ENCODE measurements around the gene SHFL. TPM values are rescaled to one million over a fixed set of nuclear protein-coding genes. Genes with fewer than 3 reads are reported as not detected.

Gene SHFL
- total RNA-seq, 1 donor from 2014 or later: 2.2 TPM

- Mint-ChIP-seq H3K27ac (peak overlapping the region; percentile 29), H3K4me1 (ENCODE audit: low read depth) (peaks cover 8% of the 10 kb centered on the region), H3K36me3 (ENCODE audit: insufficient read depth) (peaks cover 6% of the 10 kb centered on the region), H3K4me3 (ENCODE audit: low read depth) (peak overlapping the region; percentile 74), H3K27me3 (peaks cover under 1% of the 10 kb centered on the region), H3K9me3 (ENCODE audit: low read depth) (no peaks in the 10 kb centered on the region)
- DNase-seq (ENCODE audit: low spot score, unreplicated experiment): no peak
- no peak for TF ChIP-seq CTCF (IDR thresholded peaks at IDR 0.05; ENCODE audit: unreplicated experiment)
Measured at GRCh38 chr19:10105509-10106099, 19.5 kb downstream of the SHFL start.

DNA sequence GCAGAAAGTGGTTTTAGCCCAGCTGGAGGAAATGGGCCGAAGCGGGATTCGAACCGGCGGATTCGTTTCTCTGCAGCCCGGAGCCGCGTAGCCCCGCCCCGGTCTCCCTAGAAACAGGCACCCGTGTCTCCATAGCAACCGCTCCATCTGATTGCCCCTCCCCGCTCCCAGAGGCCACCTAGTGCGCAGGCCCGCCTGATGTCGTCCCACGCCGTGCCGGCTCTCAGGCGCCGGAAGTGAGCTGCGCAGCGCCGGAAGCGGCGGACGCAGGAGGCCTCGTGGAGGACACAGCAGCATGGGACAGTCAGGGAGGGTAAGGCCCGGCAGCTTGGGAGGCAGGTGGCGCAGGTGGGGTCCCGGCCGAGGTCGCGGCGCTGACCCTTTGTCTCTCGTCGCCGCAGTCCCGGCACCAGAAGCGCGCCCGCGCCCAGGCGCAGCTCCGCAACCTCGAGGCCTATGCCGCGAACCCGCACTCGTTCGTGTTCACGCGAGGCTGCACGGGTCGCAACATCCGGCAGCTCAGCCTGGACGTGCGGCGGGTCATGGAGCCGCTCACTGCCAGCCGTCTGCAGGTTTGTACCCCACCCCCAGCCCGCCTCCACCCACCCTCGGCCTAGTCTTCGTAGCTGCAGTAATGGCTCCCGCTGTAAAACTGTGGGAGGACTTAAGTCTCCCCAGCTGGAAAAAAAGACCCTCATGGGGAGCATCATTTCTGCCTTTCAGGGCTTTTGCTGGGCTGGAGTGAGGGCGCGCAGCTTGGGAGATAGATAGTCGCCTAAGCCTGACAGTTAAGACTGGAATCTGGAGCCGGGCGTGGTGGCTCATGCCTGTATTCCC is 20.2 kb downstream of the SHFL start, which contains the start of gene PPAN:
PPAN (plus strand) TSS at position 263 of the 837 bp plus-strand sequence; CDS start at position 296, 33 bp downstream.
- Mint-ChIP-seq H3K27me3 (no peaks in the 10 kb centered on the region), H3K27ac (peak within 1 kb of the TSS; percentile 65), H3K36me3 (ENCODE audit: insufficient read depth) (peaks cover 8% of the 10 kb centered on the region), H3K9me3 (ENCODE audit: low read depth) (no peaks in the 10 kb centered on the region), H3K4me3 (ENCODE audit: low read depth) (peak within 1 kb of the TSS; percentile 74), H3K4me1 (ENCODE audit: low read depth) (peaks cover 8% of the 10 kb centered on the region)
- peak; percentile 91 for DNase-seq (ENCODE audit: low spot score, unreplicated experiment)
- no peak for TF ChIP-seq CTCF (IDR thresholded peaks at IDR 0.05; ENCODE audit: unreplicated experiment)

DNA sequence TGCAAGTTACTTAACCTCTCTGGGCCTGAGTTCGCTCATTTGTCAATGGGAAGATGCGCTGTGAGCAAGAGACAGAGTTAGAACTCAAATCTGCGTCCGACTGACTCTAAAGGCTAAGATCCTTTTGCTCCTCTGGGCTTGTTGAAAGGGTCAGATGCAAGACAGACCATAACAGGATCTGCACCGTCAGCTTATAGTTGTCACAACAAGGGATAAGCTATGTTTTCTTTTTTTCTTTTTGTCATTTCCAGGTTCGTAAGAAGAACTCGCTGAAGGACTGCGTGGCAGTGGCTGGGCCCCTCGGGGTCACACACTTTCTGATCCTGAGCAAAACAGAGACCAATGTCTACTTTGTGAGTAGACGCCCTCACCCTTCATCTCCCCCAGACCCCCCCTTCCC is 21.1 kb downstream of the SHFL start:
- H3K9me3 Mint-ChIP-seq (ENCODE audit: low read depth): no peaks in the 10 kb centered on the region
- no peaks in the 10 kb centered on the region for H3K27me3 Mint-ChIP-seq
- no peak for TF ChIP-seq CTCF (IDR thresholded peaks at IDR 0.05; ENCODE audit: unreplicated experiment)
- DNase-seq (ENCODE audit: low spot score, unreplicated experiment): no peak
- H3K4me3 Mint-ChIP-seq (ENCODE audit: low read depth): peak overlapping the region; percentile 74
- peak overlapping the region; percentile 65 for H3K27ac Mint-ChIP-seq
- H3K4me1 Mint-ChIP-seq (ENCODE audit: low read depth): peaks cover 8% of the 10 kb centered on the region
- peaks cover 8% of the 10 kb centered on the region for H3K36me3 Mint-ChIP-seq (ENCODE audit: insufficient read depth)

DNA sequence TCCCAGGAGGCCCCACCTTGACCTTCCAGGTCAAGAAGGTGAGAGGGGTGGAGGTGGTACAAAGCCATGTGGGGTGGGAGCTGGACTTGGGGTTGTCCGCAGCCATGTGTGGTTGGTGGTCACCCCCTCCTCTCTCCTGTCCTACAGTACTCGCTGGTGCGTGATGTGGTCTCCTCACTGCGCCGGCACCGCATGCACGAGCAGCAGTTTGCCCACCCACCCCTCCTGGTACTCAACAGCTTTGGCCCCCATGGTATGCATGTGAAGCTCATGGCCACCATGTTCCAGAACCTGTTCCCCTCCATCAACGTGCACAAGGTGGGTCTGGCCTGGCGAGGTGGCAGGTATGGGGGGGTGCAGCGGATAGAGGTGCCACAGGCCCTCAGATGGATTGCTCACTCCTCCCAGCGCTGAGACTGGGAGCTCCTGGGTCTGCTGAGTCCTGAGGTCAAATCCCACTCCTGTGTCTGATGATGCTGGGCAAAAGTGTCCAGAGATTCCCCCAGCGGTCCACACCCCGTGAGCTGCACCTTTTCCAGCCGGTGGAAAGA is 21.8 kb downstream of the SHFL start:
- no peaks in the 10 kb centered on the region for H3K9me3 Mint-ChIP-seq (ENCODE audit: low read depth)
- peaks cover 8% of the 10 kb centered on the region for H3K36me3 Mint-ChIP-seq (ENCODE audit: insufficient read depth)
- no peaks in the 10 kb centered on the region for H3K27me3 Mint-ChIP-seq
- peak overlapping the region; percentile 74 for H3K4me3 Mint-ChIP-seq (ENCODE audit: low read depth)
- H3K4me1 Mint-ChIP-seq (ENCODE audit: low read depth): peaks cover 8% of the 10 kb centered on the region
- H3K27ac Mint-ChIP-seq: no peak overlapping the region
- no peak for TF ChIP-seq CTCF (IDR thresholded peaks at IDR 0.05; ENCODE audit: unreplicated experiment)
- no peak for DNase-seq (ENCODE audit: low spot score, unreplicated experiment)

- DNase-seq (ENCODE audit: low spot score, unreplicated experiment): no peak
- Mint-ChIP-seq H3K36me3 (ENCODE audit: insufficient read depth) (peaks cover 8% of the 10 kb centered on the region), H3K27me3 (no peaks in the 10 kb centered on the region), H3K27ac (no peak overlapping the region), H3K9me3 (ENCODE audit: low read depth) (no peaks in the 10 kb centered on the region), H3K4me1 (ENCODE audit: low read depth) (peaks cover 8% of the 10 kb centered on the region), H3K4me3 (ENCODE audit: low read depth) (peak overlapping the region; percentile 24)
- TF ChIP-seq CTCF (IDR thresholded peaks at IDR 0.05; ENCODE audit: unreplicated experiment): no peak
Measured at GRCh38 chr19:10109528-10109927, 23.4 kb downstream of the SHFL start.
